ENCODE results near the gene ATP2B3. TPM values are rescaled to one million over a fixed set of nuclear protein-coding genes. Genes with fewer than 3 reads are reported as not detected.

The ATP2B3 gene
- total RNA-seq, 1 donor from 2014 or later = not detected

DNA sequence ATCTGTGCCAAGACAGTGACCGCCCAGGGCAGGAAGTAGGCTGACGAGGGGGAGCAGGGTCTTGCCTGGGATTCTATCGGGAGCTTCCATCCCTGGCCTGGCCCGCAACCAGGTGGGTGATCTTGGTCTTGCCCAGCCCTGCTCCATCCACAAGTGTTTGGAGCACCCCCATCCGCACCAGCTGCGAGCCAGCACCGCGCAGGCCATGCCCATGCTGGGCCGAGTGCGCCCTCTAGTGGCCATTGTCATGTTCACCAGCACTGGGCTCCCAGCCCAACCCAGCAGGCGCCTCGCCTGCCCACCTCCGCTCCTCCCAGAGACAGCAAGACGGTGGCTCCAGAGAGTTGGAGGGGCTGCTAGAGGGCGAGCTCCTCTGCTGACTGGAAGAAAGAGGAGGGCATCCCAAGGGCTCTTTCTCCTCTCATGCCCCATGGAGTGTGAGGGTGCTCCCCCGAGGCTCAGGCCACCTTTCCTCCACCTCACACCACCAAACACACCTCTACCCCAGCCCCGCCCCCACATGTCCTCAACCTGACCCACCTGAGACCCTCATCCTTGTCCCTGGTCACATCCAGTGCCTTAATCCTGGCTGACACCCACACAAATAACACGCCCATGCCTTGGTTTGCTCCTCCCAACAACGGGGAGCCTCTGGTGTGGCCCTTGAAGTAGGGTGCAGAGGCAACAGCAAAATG lies 9.8 kb upstream of the ATP2B3 start:
- DNase-seq (ENCODE audit: low spot score) = peak; percentile 95

DNA sequence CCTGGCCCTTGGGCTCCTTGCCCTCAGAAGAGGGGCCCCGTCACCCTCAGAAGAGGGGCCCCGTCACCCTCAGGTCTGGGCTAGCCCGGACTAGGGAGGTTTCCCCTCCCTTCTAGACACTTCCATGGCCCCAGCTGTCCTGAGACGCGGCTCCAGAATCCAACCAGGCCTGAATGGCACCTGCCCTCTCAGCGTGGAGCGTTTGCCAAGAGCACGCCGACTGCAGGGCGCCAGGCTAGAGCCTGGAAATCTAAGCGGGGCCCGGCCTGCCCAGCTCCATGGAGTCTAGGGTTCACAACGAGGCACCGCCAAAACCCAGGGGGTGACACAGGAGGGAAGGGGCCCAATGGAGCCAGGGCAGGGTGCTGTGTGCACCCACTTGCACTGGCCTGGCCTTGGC lies 7.8 kb upstream of the ATP2B3 start:
- DNase-seq (ENCODE audit: low spot score) = no peak

GRCh38 chrX:153510383-153510782 lies 7.1 kb upstream of the ATP2B3 start:
- DNase-seq (ENCODE audit: low spot score) = no peak

GRCh38 chrX:153511784-153512500 lies 5.5 kb upstream of the ATP2B3 start:
- no peak for DNase-seq (ENCODE audit: low spot score)

DNA sequence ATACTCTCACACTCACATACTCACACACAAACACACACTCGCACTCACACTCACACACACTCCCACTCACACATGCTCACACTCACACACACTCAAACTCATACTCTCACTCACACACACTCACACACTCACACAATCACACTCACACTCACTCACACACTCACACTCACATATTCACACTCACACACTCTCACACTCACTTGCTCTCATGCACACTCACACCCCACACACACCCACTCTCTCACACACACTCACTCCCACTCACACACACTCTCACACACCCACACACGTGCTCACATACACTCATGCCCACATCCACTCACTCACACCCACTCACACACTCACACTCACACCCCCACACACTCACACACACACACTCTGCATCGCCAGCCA lies 4.9 kb upstream of the ATP2B3 start:
- no peak for DNase-seq (ENCODE audit: low spot score)

GRCh38 chrX:153513265-153513664 lies 4.2 kb upstream of the ATP2B3 start:
- no peak for DNase-seq (ENCODE audit: low spot score)

- no peak for DNase-seq (ENCODE audit: low spot score)
Observed at GRCh38 chrX:153514259-153514658, 3.2 kb upstream of the ATP2B3 start.

- no peak for DNase-seq (ENCODE audit: low spot score)
Observed at GRCh38 chrX:153515435-153515834, 2.0 kb upstream of the ATP2B3 start.

DNA sequence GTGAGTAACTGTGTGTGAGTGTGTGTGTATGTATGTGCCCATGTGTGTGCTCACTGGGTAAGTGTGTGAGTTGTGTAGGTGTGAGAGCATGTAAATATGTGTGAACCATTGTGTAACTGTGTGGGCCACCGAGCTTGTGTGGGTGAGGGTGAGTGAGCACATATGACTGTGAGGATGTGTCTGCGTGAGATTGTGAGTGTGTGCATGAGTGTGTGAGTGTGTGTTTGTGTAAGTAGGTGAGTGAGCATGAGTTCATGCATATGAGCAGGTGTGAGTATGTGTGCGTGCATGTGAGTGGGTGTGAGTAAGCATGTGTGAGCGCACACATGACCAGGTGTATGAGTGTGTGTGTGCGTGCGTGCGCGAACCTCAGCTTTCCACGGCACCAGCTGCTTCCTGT lies 1.4 kb upstream of the ATP2B3 start:
- DNase-seq (ENCODE audit: low spot score) = no peak

GRCh38 chrX:153517946-153518834 lies 748 bp downstream of the ATP2B3 start:
- DNase-seq (ENCODE audit: low spot score) = no peak

DNA sequence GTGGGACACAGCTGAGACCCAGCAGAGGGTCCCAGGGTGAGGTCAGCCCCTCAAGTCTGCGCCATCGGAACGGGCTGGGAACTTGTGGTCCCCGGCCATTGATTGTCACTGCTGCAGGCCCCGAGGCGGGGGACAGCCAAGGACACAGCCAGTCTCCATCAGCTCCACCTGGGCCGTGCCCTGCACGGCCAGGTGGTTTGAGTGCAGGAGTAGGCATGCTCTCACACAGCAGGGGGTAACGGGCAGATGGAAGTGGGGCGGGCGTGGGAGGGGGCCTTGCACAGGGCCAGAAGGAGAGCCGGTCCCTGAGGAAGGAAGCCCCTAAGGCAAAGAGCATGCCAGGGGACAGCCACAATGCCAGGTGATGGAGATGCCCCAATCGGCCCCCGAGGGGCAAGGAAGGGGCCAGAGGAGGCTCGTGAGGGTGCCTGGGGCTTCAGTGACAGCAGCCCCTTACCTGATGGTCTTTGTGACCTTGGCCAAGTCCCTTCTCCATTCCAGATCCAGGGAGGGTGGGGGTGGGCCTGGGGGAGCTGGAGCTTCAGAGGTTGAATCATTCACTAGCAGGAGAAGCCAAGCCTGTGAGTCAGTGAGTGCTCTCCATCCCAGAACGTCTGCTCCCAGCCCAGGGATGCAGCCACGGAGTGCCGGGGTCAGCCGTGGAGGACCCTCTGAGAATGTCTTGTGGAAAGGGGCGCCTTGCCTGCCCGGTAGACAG lies 2.3 kb downstream of the ATP2B3 start:
- DNase-seq (ENCODE audit: low spot score) = no peak

GRCh38 chrX:153520287-153520917 lies 3.0 kb downstream of the ATP2B3 start:
- DNase-seq (ENCODE audit: low spot score) = no peak

GRCh38 chrX:153521034-153521433 lies 3.6 kb downstream of the ATP2B3 start:
- DNase-seq (ENCODE audit: low spot score) = no peak

GRCh38 chrX:153522259-153522658 lies 4.8 kb downstream of the ATP2B3 start:
- DNase-seq (ENCODE audit: low spot score) = no peak

- no peak for DNase-seq (ENCODE audit: low spot score)
Observed at GRCh38 chrX:153523269-153523668, 5.8 kb downstream of the ATP2B3 start.

GRCh38 chrX:153524234-153524633 lies 6.8 kb downstream of the ATP2B3 start:
- DNase-seq (ENCODE audit: low spot score) = no peak

GRCh38 chrX:153525451-153525850 lies 8.0 kb downstream of the ATP2B3 start:
- DNase-seq (ENCODE audit: low spot score) = no peak

- DNase-seq (ENCODE audit: low spot score) = no peak
Observed at GRCh38 chrX:153526042-153526441, 8.6 kb downstream of the ATP2B3 start.

DNA sequence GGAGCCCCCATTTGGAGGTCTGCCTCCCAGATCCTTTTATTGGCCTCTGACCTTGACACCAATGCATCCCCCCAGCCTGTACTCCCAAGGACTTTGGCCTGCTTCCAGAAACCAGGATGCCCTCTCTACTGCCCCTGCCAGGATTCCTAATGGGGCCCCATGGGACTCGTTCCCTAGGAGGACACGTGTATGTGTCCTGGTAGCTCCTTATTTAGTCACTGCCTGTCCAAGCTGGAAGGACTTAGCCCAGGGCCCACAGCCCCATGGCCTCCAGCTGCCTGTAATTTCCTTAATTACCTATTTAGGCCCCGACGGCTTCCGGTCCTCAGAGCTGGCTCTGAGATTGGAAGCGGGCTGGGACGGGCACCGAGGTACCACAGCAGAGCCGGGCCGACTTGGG lies 9.4 kb downstream of the ATP2B3 start:
- no peak for DNase-seq (ENCODE audit: low spot score)

DNA sequence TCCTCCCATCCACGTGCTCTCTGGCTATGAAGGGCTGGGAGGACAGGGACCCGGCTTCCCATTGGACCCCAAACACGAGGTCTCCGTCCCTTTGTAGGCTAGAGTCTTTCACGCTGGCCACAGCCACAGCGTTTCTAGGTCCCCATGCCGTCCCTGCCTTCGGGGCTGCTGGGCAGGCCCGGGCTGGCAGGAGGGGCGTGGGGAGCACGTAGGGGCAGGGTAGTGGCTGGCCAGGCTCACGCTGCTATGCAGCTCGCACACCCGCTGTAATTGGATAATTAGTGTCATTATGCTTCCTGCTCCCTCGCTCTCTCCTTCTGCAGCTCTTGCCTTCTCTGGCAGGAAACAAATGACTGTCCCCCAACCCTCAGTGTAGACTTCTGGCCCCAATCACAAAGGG lies 9.8 kb downstream of the ATP2B3 start:
- no peak for DNase-seq (ENCODE audit: low spot score)
